GM18526 (cell line): Measurements from ENCODE around the gene C1orf159.

Experiments
- POLR2A ChIP-seq: IDR thresholded peaks from 3 replicates; pipeline ENCODE4 v1.6.1; 2011; ENCODE audit not compliant: insufficient read length; ENCODE audit errors: extremely low read depth

Gene C1orf159

GRCh38 chr1:1098681-1099421 lies 17.0 kb downstream of the C1orf159 start:
- TF ChIP-seq POLR2A = no peak

DNA sequence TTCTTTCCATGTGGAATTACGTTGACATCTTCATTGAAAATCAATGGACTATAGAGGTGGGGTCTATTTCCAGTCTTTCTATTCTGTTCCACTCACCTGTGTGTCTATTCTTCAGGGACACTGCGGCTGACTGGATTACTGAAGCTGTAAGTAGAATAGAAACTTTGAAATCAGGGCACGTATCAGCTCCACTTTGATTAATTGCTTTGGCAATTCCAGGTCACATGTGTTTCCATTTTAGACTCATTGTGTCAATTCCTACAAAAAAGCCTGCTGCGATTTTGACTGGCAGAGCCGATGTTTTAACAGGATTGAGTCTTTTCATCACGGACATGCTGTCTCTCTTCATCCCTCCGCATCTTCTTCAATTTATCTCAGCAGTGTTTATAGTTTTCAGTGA lies 20.9 kb downstream of the C1orf159 start:
- no peak for TF ChIP-seq POLR2A

DNA sequence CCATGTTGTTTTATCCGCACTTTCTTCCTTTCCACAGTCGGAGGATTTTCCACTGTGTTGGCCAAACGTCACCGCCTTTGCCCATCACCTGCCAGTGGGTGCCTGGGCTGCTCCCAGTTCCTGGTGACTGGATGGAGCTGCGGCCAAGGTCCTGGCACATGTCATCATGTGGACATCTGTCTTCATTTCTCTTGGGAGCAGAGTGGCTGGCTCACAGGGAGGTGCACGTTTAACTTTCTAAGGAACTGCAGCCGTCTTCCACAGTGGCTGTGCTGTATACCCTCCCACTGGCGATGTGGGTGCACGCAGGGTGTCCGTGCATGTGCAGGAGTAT lies 22.3 kb downstream of the C1orf159 start:
- no peak for TF ChIP-seq POLR2A

GRCh38 chr1:1092894-1093609 lies 22.8 kb downstream of the C1orf159 start:
- no peak for TF ChIP-seq POLR2A

- no peak for TF ChIP-seq POLR2A
Measured at GRCh38 chr1:1092149-1092855, 23.6 kb downstream of the C1orf159 start.

- no peak for TF ChIP-seq POLR2A
Measured at GRCh38 chr1:1091344-1092148, 24.3 kb downstream of the C1orf159 start.

DNA sequence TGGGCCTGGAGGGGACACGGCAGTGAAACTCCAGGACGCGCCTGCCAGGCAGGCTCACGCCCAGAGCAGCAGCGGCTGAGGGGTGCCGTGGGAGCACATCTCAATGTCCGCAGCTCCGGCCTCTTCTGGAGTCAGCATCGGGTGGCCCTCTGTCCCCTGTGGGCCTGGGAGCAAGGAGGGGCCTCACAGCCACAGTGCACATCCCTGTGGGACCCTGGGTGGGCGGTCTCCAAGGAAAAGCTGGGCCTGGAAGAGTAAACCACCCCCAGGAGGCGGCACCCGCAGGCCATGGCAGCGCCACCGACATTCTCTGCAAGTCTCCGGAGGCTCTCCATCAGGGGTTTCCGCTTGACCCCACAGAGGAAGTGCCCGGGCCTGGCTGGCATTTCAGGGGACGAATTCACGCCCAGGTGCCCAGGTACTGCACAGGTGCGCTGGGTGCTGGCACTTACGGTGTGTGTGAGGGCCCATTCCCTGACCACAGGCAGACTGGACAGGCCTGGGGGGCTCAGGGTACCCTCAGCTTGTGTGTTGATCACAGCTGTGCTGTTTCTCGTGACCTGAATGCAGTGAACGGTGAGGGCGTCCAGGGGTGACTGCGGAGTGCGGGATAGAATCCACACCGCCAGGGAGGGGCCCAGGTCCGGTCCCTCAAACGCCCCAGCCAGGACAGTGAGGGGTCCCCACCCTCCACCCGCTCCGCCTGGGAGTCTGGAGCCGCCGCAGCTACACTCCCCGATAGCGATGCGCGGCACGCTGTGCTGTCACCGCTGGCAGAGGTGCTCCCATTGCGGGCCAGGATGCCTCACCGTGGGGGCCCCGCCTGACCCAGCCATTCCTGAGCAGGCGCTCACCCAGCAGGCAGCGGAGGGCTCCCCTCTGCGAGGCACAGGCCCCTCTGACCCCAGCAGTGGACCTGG lies 25.2 kb downstream of the C1orf159 start:
- no peak for TF ChIP-seq POLR2A

DNA sequence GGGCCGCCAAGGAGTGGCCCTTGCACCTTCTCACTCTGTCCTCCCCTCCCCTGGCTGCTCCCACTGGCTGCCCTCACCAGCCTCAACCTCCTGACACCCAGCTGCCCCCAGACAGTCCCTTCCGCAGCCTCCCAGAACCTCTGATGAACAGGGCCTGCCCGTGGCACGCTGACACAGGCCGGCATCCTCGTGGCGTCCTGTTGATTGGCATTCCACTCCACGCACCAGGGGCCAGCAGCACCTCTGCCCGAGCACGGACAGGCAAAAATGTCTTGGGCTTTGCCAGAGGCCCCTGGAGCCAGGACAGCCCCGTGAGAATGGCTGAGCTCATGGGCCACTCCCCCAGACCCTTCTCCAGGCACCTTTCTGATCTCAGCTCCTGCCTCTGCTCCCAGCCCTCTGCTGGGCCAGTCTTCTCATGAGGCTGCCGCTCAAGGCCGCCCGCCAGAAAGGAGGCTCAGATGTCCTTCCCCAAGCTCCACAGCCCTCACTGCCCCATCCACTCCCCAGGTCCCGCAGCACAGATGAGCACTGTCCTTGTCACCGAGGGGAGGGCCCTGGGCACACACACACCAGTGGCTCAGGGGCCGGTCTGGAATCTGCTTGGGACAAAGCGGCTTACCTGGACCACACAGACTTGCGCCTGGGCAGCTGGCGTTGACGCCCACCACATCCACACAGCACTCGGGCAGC lies 26.0 kb downstream of the C1orf159 start:
- TF ChIP-seq POLR2A = no peak

DNA sequence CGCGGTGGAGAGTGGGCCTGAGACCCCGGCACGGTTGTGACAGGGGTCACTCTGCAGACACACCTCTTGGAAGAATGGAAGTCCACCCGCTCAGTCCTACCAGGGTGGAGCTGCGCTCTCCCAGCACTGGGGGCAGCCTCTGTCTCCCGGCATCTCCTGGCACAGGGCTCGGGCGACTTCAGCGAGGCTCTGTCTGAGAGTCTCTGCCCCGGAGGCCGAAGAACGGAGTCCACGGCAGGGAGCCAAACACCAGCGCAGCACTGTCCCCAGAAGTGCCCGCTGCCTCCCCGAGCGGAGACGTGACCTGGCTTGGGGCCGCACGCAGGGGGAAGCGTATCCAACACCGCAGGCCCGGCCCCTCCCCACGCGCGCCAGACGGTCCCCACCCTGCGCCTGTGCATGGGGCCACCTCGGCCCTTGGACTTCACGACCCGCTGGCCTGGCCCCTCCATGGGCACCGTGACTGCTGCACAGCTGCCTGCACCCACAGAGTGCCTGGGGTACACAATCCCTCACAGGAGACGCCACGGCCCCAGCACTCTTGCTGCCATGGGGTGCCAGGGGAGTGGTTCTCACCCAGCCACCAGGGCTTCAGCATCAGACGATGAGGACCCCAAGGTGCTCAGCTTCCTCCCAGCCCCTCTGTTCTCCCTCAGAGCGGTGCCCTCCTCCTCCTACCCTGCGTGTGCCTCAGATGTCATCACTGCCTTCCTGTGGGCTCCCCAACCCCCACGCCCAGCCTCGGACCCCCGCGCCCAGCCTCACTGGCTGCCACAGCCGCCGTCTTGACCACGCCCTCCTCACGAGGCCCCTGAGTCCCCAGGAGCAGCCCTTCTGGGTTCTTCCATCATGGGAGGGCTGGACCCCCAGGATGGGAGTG lies 26.8 kb downstream of the C1orf159 start:
- no peak for TF ChIP-seq POLR2A

- TF ChIP-seq POLR2A = no peak
Measured at GRCh38 chr1:1088029-1088800, 27.7 kb downstream of the C1orf159 start.

GRCh38 chr1:1087351-1088028 lies 28.4 kb downstream of the C1orf159 start:
- TF ChIP-seq POLR2A = no peak

GRCh38 chr1:1086911-1087341 lies 29.0 kb downstream of the C1orf159 start:
- no peak for TF ChIP-seq POLR2A
